Kidney epithelial cell (primary cell): ENCODE measurements around the gene CDYL. TPM values are rescaled to one million over a fixed set of nuclear protein-coding genes. Genes with fewer than 3 reads are reported as not detected.

ENCODE experiments used
- DNase-seq: peaks from one replicate; pipeline ENCODE4 v3.0.0-alpha.2; 2010; ENCODE audit warnings: low read depth
- H3K27me3 ChIP-seq: 2 replicates; pipeline ENCODE4 v1.6.0; 2011; ENCODE audit warnings: low read length; ENCODE audit not compliant: control insufficient read depth, insufficient read depth
- H3K36me3 ChIP-seq: 2 replicates; pipeline ENCODE4 v1.5.1; 2011; ENCODE audit warnings: low read length; ENCODE audit not compliant: control insufficient read depth, insufficient read depth
- H3K4me3 ChIP-seq: 2 replicates; pipeline ENCODE4 v1.5.1; 2011; ENCODE audit warnings: low read depth, mild to moderate bottlenecking, control low read depth, low read length
- CTCF ChIP-seq: IDR thresholded peaks from 2 replicates; pipeline ENCODE4 v1.5.1; 2011; ENCODE audit warnings: mild to moderate bottlenecking, moderate library complexity, low read length, control low read depth, inconsistent platforms; ENCODE audit not compliant: insufficient read depth, poor library complexity, severe bottlenecking
- total RNA-seq: library from RNA; depleted of rRNA; stranded (reverse); fragments of >200 nt; gene quantifications from 2 replicates; pipeline ENCODE4 v1.2.3, GENCODE V29; 2015

CDYL gene
- total RNA-seq, 1 donor from 2014 or later: 46.7 TPM

DNA sequence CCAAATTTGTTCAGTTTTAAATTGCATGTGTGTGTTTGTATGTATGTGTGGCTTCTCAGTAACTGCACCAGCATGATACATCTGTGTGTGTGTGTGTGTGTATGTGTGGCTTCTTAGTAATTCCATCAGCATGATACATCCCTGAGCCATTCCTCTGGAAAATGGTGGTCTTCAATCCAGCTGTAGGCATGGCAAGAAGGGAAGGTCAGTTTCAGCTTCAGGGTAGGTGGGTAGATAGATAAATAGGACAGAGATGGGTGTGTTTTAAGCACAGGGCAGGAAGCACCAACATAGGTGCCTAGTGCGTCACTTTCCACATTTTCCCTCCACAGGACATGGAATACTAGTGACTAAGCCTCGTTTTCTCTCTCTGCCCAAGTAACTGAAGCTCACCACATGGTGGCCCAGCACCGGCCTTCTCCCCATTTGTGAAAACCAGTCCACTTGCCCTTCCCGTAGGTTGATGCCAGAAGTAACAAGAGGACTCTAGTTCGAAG lies 144.8 kb downstream of the CDYL start:
- no peak for DNase-seq

GRCh38 chr6:4922488-4923037 lies 146.4 kb downstream of the CDYL start:
- DNase-seq: no peak
- Histone ChIP-seq H3K27me3 (no peaks in the 10 kb centered on the region), H3K4me3 (no peak overlapping the region), H3K36me3 (no peaks in the 10 kb centered on the region)
- no peak for TF ChIP-seq CTCF

More for the DNA sequence above, 144.8 kb downstream of the CDYL start:
- Histone ChIP-seq H3K4me3 (no peak overlapping the region), H3K36me3 (no peaks in the 10 kb centered on the region), H3K27me3 (no peaks in the 10 kb centered on the region)
- TF ChIP-seq CTCF: no peak

DNA sequence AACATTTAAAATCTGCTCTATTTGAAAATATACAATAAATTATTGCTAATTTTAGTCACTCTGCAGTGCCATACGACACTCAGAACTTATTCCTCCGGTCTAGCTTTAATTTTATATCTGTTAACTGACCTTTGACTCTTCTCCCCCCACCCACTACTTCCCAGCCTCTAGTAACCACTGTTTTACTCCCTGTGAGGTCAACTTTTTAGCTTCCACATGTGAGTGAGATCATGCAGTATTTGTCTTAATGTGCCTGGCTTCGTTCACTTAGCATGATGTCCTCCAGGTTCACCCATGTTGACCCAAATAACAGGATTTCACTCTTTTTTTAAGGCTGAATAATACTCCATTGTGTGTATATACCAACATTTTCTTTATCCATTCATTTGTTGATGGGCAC lies 146.9 kb downstream of the CDYL start:
- no peak for DNase-seq
- no peak for TF ChIP-seq CTCF
- Histone ChIP-seq H3K36me3 (no peaks in the 10 kb centered on the region), H3K4me3 (no peak overlapping the region), H3K27me3 (no peaks in the 10 kb centered on the region)

DNA sequence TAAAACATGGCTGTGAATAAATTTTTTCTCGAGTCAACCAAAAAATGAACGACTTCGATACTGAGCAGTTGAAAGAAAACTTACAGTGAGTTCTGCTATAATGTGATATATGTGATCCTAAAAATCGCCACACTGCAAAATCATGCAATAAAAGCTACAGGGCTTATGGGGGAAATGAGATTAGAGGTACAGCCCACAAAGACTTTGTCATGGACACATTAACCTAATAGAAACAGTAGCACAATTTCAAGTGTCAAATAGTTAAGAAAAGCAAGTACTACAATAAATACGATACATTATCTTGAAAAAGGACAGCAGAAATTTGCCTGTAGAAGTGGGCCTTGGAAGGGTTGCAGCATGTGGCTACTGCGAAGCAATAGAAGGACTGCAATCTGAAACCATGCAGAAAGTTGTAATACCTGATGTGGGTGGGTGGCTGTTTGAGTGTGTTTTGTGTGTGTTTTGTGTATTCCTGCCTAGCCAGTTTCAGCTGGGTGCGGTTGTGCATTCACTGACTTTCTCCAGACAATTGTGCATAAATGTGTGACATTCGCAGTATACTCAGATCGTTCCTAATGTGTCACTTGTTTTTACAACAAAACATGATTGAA lies 148.6 kb downstream of the CDYL start:
- no peak for TF ChIP-seq CTCF
- Histone ChIP-seq H3K36me3 (no peaks in the 10 kb centered on the region), H3K27me3 (no peaks in the 10 kb centered on the region), H3K4me3 (no peak overlapping the region)
- DNase-seq: no peak

DNA sequence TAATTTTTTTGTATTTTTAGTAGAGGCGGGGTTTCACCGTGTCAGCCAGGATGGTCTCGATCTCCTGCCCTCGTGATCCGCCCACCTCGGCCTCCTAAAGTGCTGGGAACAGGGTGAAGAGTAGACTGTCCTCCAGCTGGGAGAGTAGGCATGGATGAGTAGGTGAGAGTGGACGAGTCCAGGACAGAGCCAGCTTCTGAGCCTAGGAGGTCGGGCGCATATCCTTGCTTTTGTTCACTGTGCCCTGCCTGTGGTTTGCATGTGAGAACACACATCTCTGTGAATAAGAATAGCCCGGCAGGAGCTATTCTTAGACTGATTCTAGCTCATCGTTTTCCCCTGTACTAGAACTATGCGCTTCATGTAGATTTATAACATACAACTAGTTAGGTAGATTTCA lies 149.4 kb downstream of the CDYL start:
- no peaks in the 10 kb centered on the region for H3K27me3 ChIP-seq
- H3K4me3 ChIP-seq: no peak overlapping the region
- DNase-seq: no peak
- no peak for TF ChIP-seq CTCF
- H3K36me3 ChIP-seq: no peaks in the 10 kb centered on the region

- Histone ChIP-seq H3K36me3 (no peaks in the 10 kb centered on the region), H3K27me3 (no peaks in the 10 kb centered on the region), H3K4me3 (no peak overlapping the region)
- TF ChIP-seq CTCF: no peak
- peak; percentile 47 for DNase-seq
These were observed 152.2 kb downstream of the CDYL start for GRCh38 chr6:4928426-4928825.
